ENCODE measurements around the gene ADPGK.

Gene ADPGK

GRCh38 chr15:72783640-72784455, at the start of gene ADPGK:
Gene ADPGK (minus strand): TSS chr15:72783758. CDS start chr15:72783691, 67 bp downstream.
- TF ChIP-seq, protein P1, sequence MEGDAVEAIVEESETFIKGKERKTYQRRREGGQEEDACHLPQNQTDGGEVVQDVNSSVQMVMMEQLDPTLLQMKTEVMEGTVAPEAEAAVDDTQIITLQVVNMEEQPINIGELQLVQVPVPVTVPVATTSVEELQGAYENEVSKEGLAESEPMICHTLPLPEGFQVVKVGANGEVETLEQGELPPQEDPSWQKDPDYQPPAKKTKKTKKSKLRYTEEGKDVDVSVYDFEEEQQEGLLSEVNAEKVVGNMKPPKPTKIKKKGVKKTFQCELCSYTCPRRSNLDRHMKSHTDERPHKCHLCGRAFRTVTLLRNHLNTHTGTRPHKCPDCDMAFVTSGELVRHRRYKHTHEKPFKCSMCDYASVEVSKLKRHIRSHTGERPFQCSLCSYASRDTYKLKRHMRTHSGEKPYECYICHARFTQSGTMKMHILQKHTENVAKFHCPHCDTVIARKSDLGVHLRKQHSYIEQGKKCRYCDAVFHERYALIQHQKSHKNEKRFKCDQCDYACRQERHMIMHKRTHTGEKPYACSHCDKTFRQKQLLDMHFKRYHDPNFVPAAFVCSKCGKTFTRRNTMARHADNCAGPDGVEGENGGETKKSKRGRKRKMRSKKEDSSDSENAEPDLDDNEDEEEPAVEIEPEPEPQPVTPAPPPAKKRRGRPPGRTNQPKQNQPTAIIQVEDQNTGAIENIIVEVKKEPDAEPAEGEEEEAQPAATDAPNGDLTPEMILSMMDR (IDR thresholded peaks at IDR 0.05; ENCODE audit: control insufficient read depth, extremely low read depth, insufficient read depth), result peak; percentile 50
- peak within 1 kb of the TSS; percentile 66 for H3K4me3 ChIP-seq (ENCODE audit: low read depth, low read length)
- peak; percentile 61 for DNase-seq (ENCODE audit: low read depth)

GRCh38 chr15:72827226-72827625, 43.7 kb upstream of the ADPGK start:
- H3K4me3 ChIP-seq (ENCODE audit: low read depth, low read length), result no peak overlapping the region
- TF ChIP-seq, protein P1 (IDR thresholded peaks at IDR 0.05; ENCODE audit: control insufficient read depth, extremely low read depth, insufficient read depth), result no peak
- DNase-seq (ENCODE audit: low read depth), result no peak

DNA sequence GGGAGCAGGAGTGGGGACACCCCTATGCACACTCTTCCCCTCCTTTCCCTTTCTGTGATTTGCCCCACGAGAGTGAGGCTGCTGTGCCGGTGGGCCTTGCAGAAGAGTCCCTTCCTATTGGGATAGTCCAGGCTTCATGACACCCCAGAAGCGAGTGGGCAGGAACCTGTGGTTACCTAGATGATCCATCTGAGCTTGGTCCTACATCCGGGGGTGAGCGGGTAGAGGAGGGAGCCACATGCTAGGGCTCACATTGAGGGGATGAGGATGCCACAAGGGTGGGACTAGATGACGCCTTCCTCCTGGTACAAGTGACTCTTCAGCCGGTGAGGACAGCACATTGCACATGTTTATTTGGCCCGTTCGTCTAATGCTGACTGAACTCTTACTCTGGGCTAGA, 43.1 kb upstream of the ADPGK start:
- no peak for DNase-seq (ENCODE audit: low read depth)
- H3K4me3 ChIP-seq (ENCODE audit: low read depth, low read length), result no peak overlapping the region
- TF ChIP-seq, protein P1 (IDR thresholded peaks at IDR 0.05; ENCODE audit: control insufficient read depth, extremely low read depth, insufficient read depth), result no peak

- no peak overlapping the region for H3K4me3 ChIP-seq (ENCODE audit: low read depth, low read length)
- TF ChIP-seq, protein P1 (IDR thresholded peaks at IDR 0.05; ENCODE audit: control insufficient read depth, extremely low read depth, insufficient read depth), result no peak
- no peak for DNase-seq (ENCODE audit: low read depth)
These were observed 42.3 kb upstream of the ADPGK start for GRCh38 chr15:72825829-72826228.

GRCh38 chr15:72824781-72825180, 41.2 kb upstream of the ADPGK start:
- DNase-seq (ENCODE audit: low read depth), result no peak
- no peak overlapping the region for H3K4me3 ChIP-seq (ENCODE audit: low read depth, low read length)
- TF ChIP-seq, protein P1 (IDR thresholded peaks at IDR 0.05; ENCODE audit: control insufficient read depth, extremely low read depth, insufficient read depth), result no peak

DNA sequence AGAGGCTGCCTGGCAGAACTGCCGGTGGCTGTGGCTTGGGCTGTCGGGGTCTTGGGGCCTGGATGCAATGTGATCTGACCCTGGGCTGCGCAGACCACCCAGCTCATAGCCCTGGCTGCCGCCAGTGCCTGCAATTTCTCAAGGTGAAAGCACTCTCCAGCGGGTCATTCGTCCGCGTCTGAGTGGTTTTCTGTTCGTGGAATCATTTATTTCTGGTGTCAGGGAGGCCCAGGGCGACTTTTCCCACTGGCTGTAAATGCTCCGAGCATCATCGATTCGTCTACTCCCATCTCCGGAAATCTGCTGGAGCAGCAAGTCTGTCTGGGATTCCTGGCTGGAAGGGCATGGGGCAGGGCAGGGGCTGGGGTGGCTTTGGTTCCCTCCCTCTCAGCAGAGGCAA, 40.6 kb upstream of the ADPGK start:
- TF ChIP-seq, protein P1 (IDR thresholded peaks at IDR 0.05; ENCODE audit: control insufficient read depth, extremely low read depth, insufficient read depth), result no peak
- H3K4me3 ChIP-seq (ENCODE audit: low read depth, low read length), result no peak overlapping the region

DNA sequence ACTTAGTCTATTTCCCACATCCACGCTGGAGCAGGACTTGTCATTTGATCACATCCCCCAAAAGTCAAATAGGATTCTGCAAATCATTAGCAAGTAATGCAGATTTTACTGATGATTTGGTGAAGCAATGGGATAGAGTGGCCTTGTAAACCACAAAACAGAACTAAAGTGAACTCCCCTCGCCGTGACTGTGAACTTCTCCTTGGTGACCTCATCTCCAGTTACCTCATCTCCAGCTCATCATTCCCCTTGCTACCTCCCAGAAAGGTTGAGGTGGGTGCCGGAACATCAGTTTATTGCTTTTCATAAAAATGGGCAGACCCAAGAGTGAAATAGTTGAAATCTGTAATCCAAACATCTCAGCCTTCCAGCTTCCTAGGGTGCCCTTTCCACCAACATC, 36.7 kb upstream of the ADPGK start:
- no peak for DNase-seq (ENCODE audit: low read depth)
- H3K4me3 ChIP-seq (ENCODE audit: low read depth, low read length), result no peak overlapping the region
- TF ChIP-seq, protein P1 (IDR thresholded peaks at IDR 0.05; ENCODE audit: control insufficient read depth, extremely low read depth, insufficient read depth), result no peak

More for the DNA sequence above, 40.6 kb upstream of the ADPGK start:
- no peak for DNase-seq (ENCODE audit: low read depth)
